ENCODE data around the gene FAH. TPM values are rescaled to one million over a fixed set of nuclear protein-coding genes. Genes with fewer than 3 reads are reported as not detected.

FAH gene
- total and polyA plus RNA-seq, 2 donors (not counting 1 experiment from before 2014, with no cell fraction given): 1.1 to 5.1 TPM

DNA sequence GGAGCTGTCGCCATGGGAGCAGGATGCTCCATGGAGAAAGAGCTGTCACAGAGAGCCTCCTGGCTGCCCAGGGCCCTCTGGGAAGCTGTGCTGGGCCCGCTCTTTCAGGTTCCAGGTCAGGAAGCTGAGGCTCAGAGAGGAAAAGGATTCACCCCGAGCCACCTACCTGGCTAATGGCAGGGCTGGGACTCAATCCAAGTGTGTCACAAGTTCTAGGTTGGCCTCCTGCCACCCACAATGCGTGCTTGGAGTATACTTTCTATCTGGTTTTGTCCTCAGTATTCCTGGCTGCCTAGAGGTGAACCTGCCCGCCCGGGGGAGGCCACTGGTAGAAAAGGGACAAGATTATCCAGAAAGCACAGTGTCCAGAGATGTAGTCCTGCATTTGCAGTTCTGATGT lies 23.6 kb downstream of the FAH start:
- H4K20me1 ChIP-seq (ENCODE audit: control insufficient read depth, insufficient read depth, low read length, poor library complexity, severe bottlenecking): no peaks in the 10 kb centered on the region
- no peaks in the 10 kb centered on the region for H3K9me3 Mint-ChIP-seq (ENCODE audit: insufficient read depth)
- DNase-seq: no peak
- H3K4me3 ChIP-seq (ENCODE audit: control extremely low read depth in 1 of 5, extremely low read depth in 1 of 5, insufficient read depth in 1 of 5, low read depth in 2 of 5, low read length in 4 of 5): no peak overlapping the region
- H2AFZ ChIP-seq (ENCODE audit: insufficient read depth, low read depth, low read length, poor library complexity, severe bottlenecking): no peak overlapping the region
- TF ChIP-seq EZH2 (IDR thresholded peaks at IDR 0.05; ENCODE audit: borderline replicate concordance, insufficient read depth, low read depth, low read length, poor library complexity, severe bottlenecking): no peak
- TF ChIP-seq, protein P1, sequence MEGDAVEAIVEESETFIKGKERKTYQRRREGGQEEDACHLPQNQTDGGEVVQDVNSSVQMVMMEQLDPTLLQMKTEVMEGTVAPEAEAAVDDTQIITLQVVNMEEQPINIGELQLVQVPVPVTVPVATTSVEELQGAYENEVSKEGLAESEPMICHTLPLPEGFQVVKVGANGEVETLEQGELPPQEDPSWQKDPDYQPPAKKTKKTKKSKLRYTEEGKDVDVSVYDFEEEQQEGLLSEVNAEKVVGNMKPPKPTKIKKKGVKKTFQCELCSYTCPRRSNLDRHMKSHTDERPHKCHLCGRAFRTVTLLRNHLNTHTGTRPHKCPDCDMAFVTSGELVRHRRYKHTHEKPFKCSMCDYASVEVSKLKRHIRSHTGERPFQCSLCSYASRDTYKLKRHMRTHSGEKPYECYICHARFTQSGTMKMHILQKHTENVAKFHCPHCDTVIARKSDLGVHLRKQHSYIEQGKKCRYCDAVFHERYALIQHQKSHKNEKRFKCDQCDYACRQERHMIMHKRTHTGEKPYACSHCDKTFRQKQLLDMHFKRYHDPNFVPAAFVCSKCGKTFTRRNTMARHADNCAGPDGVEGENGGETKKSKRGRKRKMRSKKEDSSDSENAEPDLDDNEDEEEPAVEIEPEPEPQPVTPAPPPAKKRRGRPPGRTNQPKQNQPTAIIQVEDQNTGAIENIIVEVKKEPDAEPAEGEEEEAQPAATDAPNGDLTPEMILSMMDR (IDR thresholded peaks at IDR 0.05): no peak
- H3K4me1 Mint-ChIP-seq: no peaks in the 10 kb centered on the region
- no peak overlapping the region for H3K9ac ChIP-seq (ENCODE audit: low read length)
- no peaks in the 10 kb centered on the region for H3K79me2 ChIP-seq (ENCODE audit: control insufficient read depth, insufficient read depth, low read length)
- H3K9me3 ChIP-seq (ENCODE audit: control extremely low read depth in 1 of 3, control insufficient read depth in 2 of 3, insufficient read depth in 1 of 3, low read length in 2 of 3): no peaks in the 10 kb centered on the region
- intact Hi-C loops (cut with micrococcal nuclease): no loop called here
- no peaks in the 10 kb centered on the region for H3K27me3 Mint-ChIP-seq
- H3K4me1 ChIP-seq (ENCODE audit: control insufficient read depth in 2 of 2, insufficient read depth in 2 of 2, low read length in 2 of 2): no peaks in the 10 kb centered on the region
- H3K36me3 ChIP-seq (replicated peaks in 1 of 2; ENCODE audit: control extremely low read depth in 1 of 2, control insufficient read depth in 1 of 2, extremely low read depth in 1 of 2, insufficient read depth in 2 of 2, low read length in 1 of 2): no peaks in the 10 kb centered on the region
- ATAC-seq (ENCODE audit: low read depth): no peak
- no peak overlapping the region for H3K4me3 Mint-ChIP-seq
- ChIA-PET CTCF (interaction anchor here (1.1 to 9.6 kb wide), 3 partner anchors 281 to 796 kb away, joined by 3 to 183 read pairs (median 4); no protein-coding TSS in a partner anchor), POLR2A (no interaction called here)
- H3K4me2 ChIP-seq (replicated peaks; ENCODE audit: low read depth, low read length, poor library complexity, severe bottlenecking): no peak overlapping the region
- no peaks in the 10 kb centered on the region for H3K27me3 ChIP-seq (replicated peaks in 1 of 4; ENCODE audit: control extremely low read depth in 1 of 4, control insufficient read depth in 3 of 4, insufficient read depth in 4 of 4, low read length in 3 of 4)
- no peak overlapping the region for H3K27ac ChIP-seq (ENCODE audit: low read length in 2 of 2)
- no peak overlapping the region for H3K27ac Mint-ChIP-seq
- 94% methylated on average over 6 of the region's 6 CpGs for WGBS (ENCODE audit: insufficient coverage)

DNA sequence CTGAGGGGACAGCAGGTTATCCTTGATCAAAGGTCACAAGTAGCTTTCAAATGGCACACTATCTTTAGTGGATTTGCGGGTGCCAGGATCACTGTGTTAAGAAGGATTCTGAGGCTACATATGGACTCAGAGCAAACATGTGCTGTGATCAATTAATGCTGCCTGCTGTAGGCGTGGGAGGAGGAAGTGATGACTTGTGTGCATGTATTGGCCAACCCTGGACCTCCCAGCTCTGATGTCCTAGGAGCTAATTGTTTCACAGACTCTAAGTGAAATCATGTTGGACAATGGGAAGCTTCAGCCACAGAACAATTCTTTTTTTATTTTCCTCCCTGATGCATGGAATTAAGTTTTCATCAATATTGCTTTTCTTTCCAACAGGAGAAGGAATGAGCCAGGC lies 24.4 kb downstream of the FAH start:
- H2AFZ ChIP-seq (ENCODE audit: insufficient read depth, low read depth, low read length, poor library complexity, severe bottlenecking): no peak overlapping the region
- H3K9me3 ChIP-seq (ENCODE audit: control extremely low read depth in 1 of 3, control insufficient read depth in 2 of 3, insufficient read depth in 1 of 3, low read length in 2 of 3): no peaks in the 10 kb centered on the region
- intact Hi-C loops (cut with micrococcal nuclease): no loop called here
- H3K4me3 ChIP-seq (ENCODE audit: control extremely low read depth in 1 of 5, extremely low read depth in 1 of 5, insufficient read depth in 1 of 5, low read depth in 2 of 5, low read length in 4 of 5): no peak overlapping the region
- no peak for TF ChIP-seq EZH2 (IDR thresholded peaks at IDR 0.05; ENCODE audit: borderline replicate concordance, insufficient read depth, low read depth, low read length, poor library complexity, severe bottlenecking)
- TF ChIP-seq, protein P1 (IDR thresholded peaks at IDR 0.05): no peak
- H3K4me2 ChIP-seq (replicated peaks; ENCODE audit: low read depth, low read length, poor library complexity, severe bottlenecking): no peak overlapping the region
- Mint-ChIP-seq H3K4me3 (no peak overlapping the region), H3K9me3 (ENCODE audit: insufficient read depth) (no peaks in the 10 kb centered on the region), H3K27ac (no peak overlapping the region), H3K4me1 (no peaks in the 10 kb centered on the region), H3K27me3 (no peaks in the 10 kb centered on the region)
- no peak for ATAC-seq (ENCODE audit: low read depth)
- H3K9ac ChIP-seq (ENCODE audit: low read length): no peak overlapping the region
- no peaks in the 10 kb centered on the region for H3K79me2 ChIP-seq (ENCODE audit: control insufficient read depth, insufficient read depth, low read length)
- POLR2A ChIA-PET: no interaction called here
- DNase-seq: no peak
- CTCF ChIA-PET: interaction anchor here (0.7 to 9.6 kb wide), 3 partner anchors 116 to 796 kb away, joined by 3 to 183 read pairs (median 4); no protein-coding TSS in a partner anchor
- H3K27me3 ChIP-seq (replicated peaks in 1 of 4; ENCODE audit: control extremely low read depth in 1 of 4, control insufficient read depth in 3 of 4, insufficient read depth in 4 of 4, low read length in 3 of 4): no peaks in the 10 kb centered on the region
- H3K4me1 ChIP-seq (ENCODE audit: control insufficient read depth in 2 of 2, insufficient read depth in 2 of 2, low read length in 2 of 2): no peaks in the 10 kb centered on the region
- H3K27ac ChIP-seq (ENCODE audit: low read length in 2 of 2): no peak overlapping the region
- WGBS (ENCODE audit: insufficient coverage): 100% methylated on average over 1 of the region's 2 CpGs
- H3K36me3 ChIP-seq (replicated peaks in 1 of 2; ENCODE audit: control extremely low read depth in 1 of 2, control insufficient read depth in 1 of 2, extremely low read depth in 1 of 2, insufficient read depth in 2 of 2, low read length in 1 of 2): no peaks in the 10 kb centered on the region
- no peaks in the 10 kb centered on the region for H4K20me1 ChIP-seq (ENCODE audit: control insufficient read depth, insufficient read depth, low read length, poor library complexity, severe bottlenecking)
